Lung (tissue), 12 donors: ENCODE results near the gene DOCK2. TPM values are rescaled to one million over a fixed set of nuclear protein-coding genes. Genes with fewer than 3 reads are reported as not detected.

Source experiments
- ATAC-seq: fragments of 200-7000 bp; cut with Tn5 transposase; one replicate; pipeline ENCODE4 v1.9.1; 2020; ENCODE audit warnings: moderate number of reproducible peaks; ENCODE audit not compliant: insufficient read depth, low FRiP score
- DNase-seq, 3 donors: peaks; one replicate each; pipeline ENCODE4 v3.0.0-alpha.2; 2013 to 2017
- H3K27ac ChIP-seq, 2 donors: one replicate each; pipeline ENCODE4 v1.5.1; 2013; ENCODE audit warnings: mild to moderate bottlenecking in 2 of 2, moderate library complexity in 2 of 2, control low read depth in 1 of 2, inconsistent platforms in 1 of 2, low read depth in 1 of 2, low read length in 1 of 2
- H3K27me3 ChIP-seq, 3 donors: one replicate each; pipeline ENCODE4 v1.5.1; 2013; ENCODE audit warnings: low read length in 2 of 3; ENCODE audit not compliant: control insufficient read depth in 3 of 3, insufficient read depth in 3 of 3
- H3K36me3 ChIP-seq, 4 donors: one replicate each; pipeline ENCODE4 v1.5.1; 2013; ENCODE audit warnings: low read length in 4 of 4, mild to moderate bottlenecking in 1 of 4, moderate library complexity in 1 of 4; ENCODE audit not compliant: control insufficient read depth in 4 of 4, insufficient read depth in 4 of 4
- H3K4me1 ChIP-seq, 5 donors: one replicate each; pipeline ENCODE4 v1.5.1; 2013; ENCODE audit warnings: low read length in 5 of 5, mild to moderate bottlenecking in 2 of 5, moderate library complexity in 1 of 5; ENCODE audit not compliant: control insufficient read depth in 5 of 5, insufficient read depth in 5 of 5
- H3K4me3 ChIP-seq: one replicate; pipeline ENCODE4 v1.5.1; 2013; ENCODE audit warnings: mild to moderate bottlenecking, control low read depth, moderate library complexity
- H3K9ac ChIP-seq, 2 donors: one replicate each; pipeline ENCODE4 v1.5.1; 2013; ENCODE audit warnings: low read length in 2 of 2, control low read depth in 1 of 2; ENCODE audit not compliant: insufficient read depth in 1 of 2
- H3K9me3 ChIP-seq, 4 donors: one replicate each; pipeline ENCODE4 v1.5.1; 2013; ENCODE audit warnings: low read length in 3 of 4, mild to moderate bottlenecking in 1 of 4, moderate library complexity in 1 of 4; ENCODE audit not compliant: control insufficient read depth in 4 of 4, insufficient read depth in 3 of 4
- CTCF ChIP-seq: IDR thresholded peaks from 2 replicates; pipeline ENCODE4 v1.5.1; 2012; ENCODE audit warnings: mild to moderate bottlenecking; ENCODE audit errors: control extremely low read depth, extremely low read depth
- WGBS, 2 donors: extraction: QIAGEN DNeasy Blood & Tissue Kit; methylation state at CpG; one replicate each; pipeline ENCODE4 v1.1.7; 2013; 5-methylcytosine and 5-hydroxymethylcytosine counted together
- polyA plus RNA-seq, 2 donors: library from polyadenylated mRNA; stranded (reverse); fragments of 200-250 nt; gene quantifications; one replicate each; pipeline ENCODE4 v1.2.1, GENCODE V29; 2013
- total RNA-seq, 2 donors: library from RNA; depleted of rRNA in 1 of 2; stranded (reverse); fragments of >200 nt in 1 of 2; gene quantifications; one replicate each; pipeline ENCODE4 v1.2.1, GENCODE V29; 2014 to 2021
- donor health status: control.
- donor health status: control.
- donor health status: Bipolar disorder and iron deficiency.
- donor health status: healthy.
- donor health status: DM: yes; HTN: yes; CAD: no.

Gene DOCK2
- total and polyA plus RNA-seq, 4 donors = 9.6 to 66.6 (median 43.4) TPM

GRCh38 chr5:169871826-169872490, 234.9 kb downstream of the DOCK2 start:
- no peak overlapping the region for H3K9ac ChIP-seq
- H3K27ac ChIP-seq = no peak overlapping the region
- H3K4me3 ChIP-seq = no peak overlapping the region
- H3K9me3 ChIP-seq = peaks cover 0 to 2% (median 0%) of the 10 kb centered on the region in 4 donors
- H3K27me3 ChIP-seq = no peaks in the 10 kb centered on the region
- DNase-seq (no peak), ATAC-seq (no peak)
- H3K36me3 ChIP-seq = peaks cover 0 to 2% (median 0%) of the 10 kb centered on the region in 4 donors
- 82 to 93% methylated on average over 5 of the region's 5 CpGs for WGBS, 2 donors
- H3K4me1 ChIP-seq = peaks cover 0 to 9% (median 3%) of the 10 kb centered on the region in 5 donors
- TF ChIP-seq CTCF = no peak

DNA sequence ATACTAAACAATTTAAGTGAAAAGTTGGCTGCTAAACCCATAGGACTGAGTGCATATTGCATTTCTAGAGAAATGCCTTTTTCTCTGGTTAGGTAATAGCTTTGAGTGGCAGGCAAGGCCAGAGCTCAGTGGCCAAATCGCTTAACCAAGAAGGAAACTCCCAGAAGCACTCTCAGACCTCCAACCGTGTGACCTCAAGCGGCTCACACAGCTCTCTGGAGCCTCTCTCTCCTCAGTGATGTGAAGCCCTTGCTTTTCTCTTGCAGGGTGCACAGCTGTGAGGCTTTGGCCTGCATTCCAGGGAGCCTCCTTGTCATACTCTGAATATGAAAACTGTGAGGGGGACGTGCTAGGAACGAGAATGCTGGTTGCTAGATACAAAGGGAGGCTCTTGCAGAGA, 236.6 kb downstream of the DOCK2 start:
- no peaks in the 10 kb centered on the region for H3K27me3 ChIP-seq
- ATAC-seq = no peak
- peaks cover 0 to 9% (median 3%) of the 10 kb centered on the region in 5 donors for H3K4me1 ChIP-seq
- H3K27ac ChIP-seq = no peak overlapping the region
- DNase-seq = peak; percentile 35 to 46 (median 45)
- no peak overlapping the region for H3K9ac ChIP-seq
- H3K36me3 ChIP-seq = peaks cover 0 to 2% (median 0%) of the 10 kb centered on the region in 4 donors
- TF ChIP-seq CTCF = no peak
- 37 to 58% methylated on average over 5 of the region's 5 CpGs for WGBS, 2 donors
- H3K9me3 ChIP-seq = peaks cover 0 to 2% (median 0%) of the 10 kb centered on the region in 4 donors
- H3K4me3 ChIP-seq = no peak overlapping the region

- TF ChIP-seq CTCF = no peak
- ATAC-seq = peak; percentile 44
- H3K4me1 ChIP-seq = peaks cover 0 to 7% (median 3%) of the 10 kb centered on the region in 5 donors
- H3K27me3 ChIP-seq = no peaks in the 10 kb centered on the region
- WGBS, 2 donors = 57 to 62% methylated on average over 4 of the region's 4 CpGs
- peak overlapping the region in 1 of 2 donors; percentile 15 for H3K27ac ChIP-seq
- no peaks in the 10 kb centered on the region for H3K36me3 ChIP-seq
- DNase-seq = no peak
- H3K9me3 ChIP-seq = no peaks in the 10 kb centered on the region
- H3K4me3 ChIP-seq = no peak overlapping the region
- H3K9ac ChIP-seq = no peak overlapping the region
These were observed 237.5 kb downstream of the DOCK2 start for GRCh38 chr5:169874621-169875020.
